Measurements from ENCODE around the gene MAGI2. TPM values are rescaled to one million over a fixed set of nuclear protein-coding genes. Genes with fewer than 3 reads are reported as not detected.

MAGI2 gene
- total RNA-seq, 1 donor from 2014 or later: 10.7 TPM

GRCh38 chr7:78751253-78751652 is 702.2 kb downstream of the MAGI2 start:
- no peak for DNase-seq (ENCODE audit: extremely low spot score, unreplicated experiment)
- Mint-ChIP-seq H3K4me1 (ENCODE audit: unreplicated experiment) (no peaks in the 10 kb centered on the region), H3K36me3 (ENCODE audit: unreplicated experiment) (no peaks in the 10 kb centered on the region), H3K4me3 (ENCODE audit: unreplicated experiment) (no peak overlapping the region), H3K9me3 (ENCODE audit: unreplicated experiment) (peaks cover 11% of the 10 kb centered on the region), H3K27me3 (ENCODE audit: unreplicated experiment) (no peaks in the 10 kb centered on the region), H3K27ac (ENCODE audit: unreplicated experiment) (no peak overlapping the region)
- TF ChIP-seq CTCF (IDR thresholded peaks at IDR 0.05): no peak

- H3K4me3 Mint-ChIP-seq (ENCODE audit: unreplicated experiment): no peak overlapping the region
- H3K9me3 Mint-ChIP-seq (ENCODE audit: unreplicated experiment): peaks cover 11% of the 10 kb centered on the region
- H3K27ac Mint-ChIP-seq (ENCODE audit: unreplicated experiment): no peak overlapping the region
- no peak for TF ChIP-seq CTCF (IDR thresholded peaks at IDR 0.05)
- H3K4me1 Mint-ChIP-seq (ENCODE audit: unreplicated experiment): no peaks in the 10 kb centered on the region
- no peaks in the 10 kb centered on the region for H3K27me3 Mint-ChIP-seq (ENCODE audit: unreplicated experiment)
- DNase-seq (ENCODE audit: extremely low spot score, unreplicated experiment): no peak
- no peaks in the 10 kb centered on the region for H3K36me3 Mint-ChIP-seq (ENCODE audit: unreplicated experiment)
Observed at GRCh38 chr7:78749052-78749746, 704.3 kb downstream of the MAGI2 start.

- no peak for TF ChIP-seq CTCF (IDR thresholded peaks at IDR 0.05)
- Mint-ChIP-seq H3K27ac (ENCODE audit: unreplicated experiment) (no peak overlapping the region), H3K27me3 (ENCODE audit: unreplicated experiment) (no peaks in the 10 kb centered on the region), H3K4me1 (ENCODE audit: unreplicated experiment) (no peaks in the 10 kb centered on the region), H3K4me3 (ENCODE audit: unreplicated experiment) (no peak overlapping the region), H3K36me3 (ENCODE audit: unreplicated experiment) (no peaks in the 10 kb centered on the region), H3K9me3 (ENCODE audit: unreplicated experiment) (peaks cover 3% of the 10 kb centered on the region)
- no peak for DNase-seq (ENCODE audit: extremely low spot score, unreplicated experiment)
Observed at GRCh38 chr7:78747592-78747991, 705.9 kb downstream of the MAGI2 start.

- Mint-ChIP-seq H3K27me3 (ENCODE audit: unreplicated experiment) (no peaks in the 10 kb centered on the region), H3K27ac (ENCODE audit: unreplicated experiment) (no peak overlapping the region), H3K9me3 (ENCODE audit: unreplicated experiment) (peaks cover 3% of the 10 kb centered on the region), H3K36me3 (ENCODE audit: unreplicated experiment) (no peaks in the 10 kb centered on the region), H3K4me3 (ENCODE audit: unreplicated experiment) (no peak overlapping the region), H3K4me1 (ENCODE audit: unreplicated experiment) (no peaks in the 10 kb centered on the region)
- no peak for DNase-seq (ENCODE audit: extremely low spot score, unreplicated experiment)
- no peak for TF ChIP-seq CTCF (IDR thresholded peaks at IDR 0.05)
Observed at GRCh38 chr7:78746301-78746700, 707.2 kb downstream of the MAGI2 start.

GRCh38 chr7:78742694-78743093 is 710.8 kb downstream of the MAGI2 start:
- Mint-ChIP-seq H3K4me1 (ENCODE audit: unreplicated experiment) (no peaks in the 10 kb centered on the region), H3K27me3 (ENCODE audit: unreplicated experiment) (no peaks in the 10 kb centered on the region)
- no peak for TF ChIP-seq CTCF (IDR thresholded peaks at IDR 0.05)

More at GRCh38 chr7:78742694-78743093, 710.8 kb downstream of the MAGI2 start:
- H3K27ac Mint-ChIP-seq (ENCODE audit: unreplicated experiment): no peak overlapping the region
- H3K4me3 Mint-ChIP-seq (ENCODE audit: unreplicated experiment): no peak overlapping the region
- no peaks in the 10 kb centered on the region for H3K36me3 Mint-ChIP-seq (ENCODE audit: unreplicated experiment)
- no peaks in the 10 kb centered on the region for H3K9me3 Mint-ChIP-seq (ENCODE audit: unreplicated experiment)
- DNase-seq (ENCODE audit: extremely low spot score, unreplicated experiment): no peak

Measured in osteocyte (in vitro differentiated cells).